Kidney epithelial cell (primary cell): ENCODE results near the gene LINGO1. TPM values are rescaled to one million over a fixed set of nuclear protein-coding genes. Genes with fewer than 3 reads are reported as not detected.

Experiments used
- DNase-seq: peaks from one replicate; pipeline ENCODE4 v3.0.0-alpha.2; 2010; ENCODE audit warnings: low read depth
- H3K27me3 ChIP-seq: 2 replicates; pipeline ENCODE4 v1.6.0; 2011; ENCODE audit warnings: low read length; ENCODE audit not compliant: control insufficient read depth, insufficient read depth
- H3K36me3 ChIP-seq: 2 replicates; pipeline ENCODE4 v1.5.1; 2011; ENCODE audit warnings: low read length; ENCODE audit not compliant: control insufficient read depth, insufficient read depth
- H3K4me3 ChIP-seq: 2 replicates; pipeline ENCODE4 v1.5.1; 2011; ENCODE audit warnings: low read depth, mild to moderate bottlenecking, control low read depth, low read length
- CTCF ChIP-seq: IDR thresholded peaks from 2 replicates; pipeline ENCODE4 v1.5.1; 2011; ENCODE audit warnings: mild to moderate bottlenecking, moderate library complexity, low read length, control low read depth, inconsistent platforms; ENCODE audit not compliant: insufficient read depth, poor library complexity, severe bottlenecking
- total RNA-seq: library from RNA; depleted of rRNA; stranded (reverse); fragments of >200 nt; gene quantifications from 2 replicates; pipeline ENCODE4 v1.2.3, GENCODE V29; 2015

Gene LINGO1
- total RNA-seq, 1 donor from 2014 or later, result 4.8 TPM

DNA sequence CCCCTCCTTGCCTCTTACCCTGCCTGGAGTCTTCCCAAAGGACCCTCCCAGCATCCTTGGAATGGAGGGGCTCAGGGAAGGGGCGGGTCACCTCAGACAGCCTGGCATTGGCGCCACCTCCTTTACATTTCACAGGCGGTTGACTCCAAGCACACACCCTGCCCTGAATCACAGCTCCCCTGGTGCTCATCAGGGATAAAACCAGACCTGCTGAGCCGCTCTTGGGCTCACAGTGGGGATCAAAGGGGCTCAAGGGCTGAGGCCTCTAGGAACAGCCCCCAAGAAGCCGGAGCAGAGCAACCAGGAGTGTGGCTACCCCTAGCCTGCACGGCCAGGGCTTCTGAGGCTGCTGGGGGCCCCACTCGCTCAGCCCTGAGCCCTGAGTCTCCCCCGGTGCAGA lies 16.6 kb downstream of the LINGO1 start:
- Histone ChIP-seq H3K4me3 (no peak overlapping the region), H3K27me3 (peaks cover 10% of the 10 kb centered on the region), H3K36me3 (no peaks in the 10 kb centered on the region)
- DNase-seq, result no peak
- TF ChIP-seq CTCF, result no peak

DNA sequence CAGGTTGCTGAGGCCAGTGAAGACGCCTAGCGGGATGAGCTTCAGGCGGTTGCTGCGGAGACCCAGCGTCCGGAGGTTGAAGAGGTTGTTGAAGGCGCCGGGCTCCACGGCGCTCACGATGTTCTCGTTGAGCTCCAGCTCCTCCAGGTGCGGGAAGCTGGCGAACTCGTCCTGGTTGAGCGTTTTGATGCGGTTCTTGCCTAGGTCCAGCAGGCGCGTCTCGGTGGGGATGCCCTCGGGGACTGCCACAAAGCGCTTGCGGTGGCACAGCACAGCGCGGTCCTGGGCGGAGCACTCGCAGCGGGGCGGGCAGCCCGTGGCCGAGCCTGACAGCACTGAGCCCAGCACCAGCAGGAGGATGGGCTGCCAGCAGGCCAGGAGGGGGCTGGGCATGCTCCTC lies 17.2 kb downstream of the LINGO1 start:
- no peaks in the 10 kb centered on the region for H3K36me3 ChIP-seq

GRCh38 chr15:77614251-77614806 lies 18.4 kb downstream of the LINGO1 start:
- Histone ChIP-seq H3K4me3 (no peak overlapping the region), H3K27me3 (peaks cover 6% of the 10 kb centered on the region), H3K36me3 (no peaks in the 10 kb centered on the region)
- no peak for DNase-seq
- no peak for TF ChIP-seq CTCF

More for the DNA sequence above, 17.2 kb downstream of the LINGO1 start:
- Histone ChIP-seq H3K4me3 (no peak overlapping the region), H3K27me3 (peaks cover 9% of the 10 kb centered on the region)
- DNase-seq, result no peak
- no peak for TF ChIP-seq CTCF

GRCh38 chr15:77613814-77614213 lies 18.9 kb downstream of the LINGO1 start:
- H3K36me3 ChIP-seq, result no peaks in the 10 kb centered on the region
- H3K27me3 ChIP-seq, result peaks cover 8% of the 10 kb centered on the region
- H3K4me3 ChIP-seq, result no peak overlapping the region
- TF ChIP-seq CTCF, result no peak
- DNase-seq, result no peak

GRCh38 chr15:77612958-77613601 lies 19.6 kb downstream of the LINGO1 start:
- Histone ChIP-seq H3K27me3 (peaks cover 8% of the 10 kb centered on the region), H3K36me3 (no peaks in the 10 kb centered on the region), H3K4me3 (no peak overlapping the region)
- TF ChIP-seq CTCF, result no peak
- no peak for DNase-seq

DNA sequence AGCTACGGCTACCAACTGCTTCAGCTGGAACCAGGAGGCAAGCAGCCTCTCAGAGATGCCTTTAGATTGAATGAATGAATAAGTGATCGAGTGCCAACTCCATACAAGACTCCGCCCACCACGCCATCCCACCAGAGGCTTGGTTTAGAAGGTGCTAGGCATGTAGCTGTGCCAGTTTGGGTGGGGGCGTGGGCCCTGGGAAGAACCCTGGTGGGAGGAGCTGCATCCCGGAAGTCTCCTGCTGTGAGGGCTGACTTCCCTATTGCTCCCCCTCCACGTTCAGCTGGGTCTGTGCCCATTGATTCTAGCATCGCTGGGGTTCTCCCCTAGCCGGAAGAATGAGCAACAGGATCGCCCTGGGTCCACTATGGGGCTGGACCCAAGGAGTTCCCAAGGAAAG lies 20.9 kb downstream of the LINGO1 start:
- peaks cover 7% of the 10 kb centered on the region for H3K27me3 ChIP-seq
- H3K4me3 ChIP-seq, result no peak overlapping the region
- DNase-seq, result no peak
- no peaks in the 10 kb centered on the region for H3K36me3 ChIP-seq
- TF ChIP-seq CTCF, result no peak
